ENCODE measurements around the gene PMAIP1. TPM values are rescaled to one million over a fixed set of nuclear protein-coding genes. Genes with fewer than 3 reads are reported as not detected.

Gene PMAIP1
- total and polyA plus RNA-seq, 2 of the 8 experiments (the other 6 are each of a cell fraction or from before 2014, with no cell fraction given): 51.7 to 84.1 TPM

GRCh38 chr18:59874166-59874565 lies 25.6 kb upstream of the PMAIP1 start:
- Histone ChIP-seq H3K9me3 (ENCODE audit: insufficient read depth in 2 of 2, low read depth in 1 of 2, low read length in 1 of 2) (no peaks in the 10 kb centered on the region), H3K9ac (replicated peaks in 1 of 4; ENCODE audit: extremely low read depth in 1 of 4, low read depth in 3 of 4, low read length in 3 of 4) (no peak overlapping the region), H2AK5ac (ENCODE audit: low read depth, low read length) (no peak overlapping the region), H3K79me2 (ENCODE audit: control insufficient read depth in 1 of 2, insufficient read depth in 2 of 2, low read length in 2 of 2) (no peaks in the 10 kb centered on the region), H3K14ac (ENCODE audit: insufficient read length) (no peak overlapping the region), H3K23ac (ENCODE audit: insufficient read length) (no peak overlapping the region), H4K8ac (ENCODE audit: extremely low read depth, insufficient read depth, low read length) (no peak overlapping the region), H3K23me2 (ENCODE audit: low read depth, low read length) (no peaks in the 10 kb centered on the region; the same call in 1 of the 2 replicates), H3K36me3 (ENCODE audit: control insufficient read depth in 2 of 4, insufficient read depth in 4 of 4, low read length in 3 of 4) (no peaks in the 10 kb centered on the region), H3K4me2 (ENCODE audit: insufficient read depth in 1 of 2, low read depth in 2 of 2, low read length in 2 of 2) (no peak overlapping the region), H3K27me3 (replicated peaks in 1 of 4; ENCODE audit: control insufficient read depth in 3 of 4, extremely low read depth in 1 of 4, insufficient read depth in 3 of 4, low read length in 3 of 4) (no peaks in the 10 kb centered on the region), H2BK12ac (ENCODE audit: low read depth, low read length) (no peak overlapping the region), H2BK5ac (ENCODE audit: low read depth, low read length) (no peak overlapping the region), H2BK20ac (ENCODE audit: low read length) (no peak overlapping the region), H3K4ac (replicated peaks; ENCODE audit: insufficient read length, low read depth, low read length) (no peak overlapping the region), H4K5ac (ENCODE audit: insufficient read length, low read depth, low read length) (no peak overlapping the region), H3K56ac (replicated peaks; ENCODE audit: insufficient read length, low read depth, low read length) (no peak overlapping the region), H2BK15ac (ENCODE audit: low read length) (no peak overlapping the region), H3K27ac (ENCODE audit: low read depth, low read length) (no peak overlapping the region), H3K79me1 (ENCODE audit: low read depth, low read length) (no peaks in the 10 kb centered on the region), H2AFZ (ENCODE audit: low read length) (no peak overlapping the region), H3K4me3 (ENCODE audit: extremely low read depth in 1 of 4, insufficient read depth in 2 of 4, low read depth in 3 of 4, low read length in 4 of 4) (no peak overlapping the region), H3K18ac (ENCODE audit: extremely low read depth, low read length) (no peak overlapping the region), H2BK120ac (replicated peaks; ENCODE audit: low read depth, low read length) (no peak overlapping the region), H3K4me1 (replicated peaks in 1 of 4; ENCODE audit: control insufficient read depth in 3 of 4, insufficient read depth in 4 of 4, low read length in 3 of 4) (peaks cover 0 to 7% (median 4%) of the 10 kb centered on the region in 4 experiments; a peak in 5 of 7 replicates), H4K20me1 (replicated peaks in 1 of 2; ENCODE audit: control insufficient read depth in 1 of 2, insufficient read depth in 2 of 2, low read length in 2 of 2) (no peaks in the 10 kb centered on the region), H4K91ac (replicated peaks; ENCODE audit: insufficient read length, low read length) (peak overlapping the region; percentile 15)
- ChIA-PET CTCF (ENCODE audit: partially characterized antibody) (interaction anchor here (0.8 to 1.2 kb wide), 4 partner anchors 9 to 25 kb away, joined by 3 to 4 read pairs (median 4); no protein-coding TSS in a partner anchor), POLR2A (ENCODE audit: partially characterized antibody) (interaction anchor here (3.1 to 8.7 kb wide), 2 partner anchors 10 to 26 kb away, joined by 9 to 82 read pairs; partner anchors contain the start of gene PMAIP1)
- WGBS, 2 experiments (ENCODE audit: extremely low coverage in 1 of 2, insufficient coverage in 1 of 2, insufficient read length in 1 of 2, insufficient replicate concordance in 2 of 2, low coverage in 1 of 2, low lambda C conversion rate in 2 of 2, missing lambda C conversion rate in 1 of 2): 89% methylated on average over 7 of the region's 7 CpGs; no CpG with 5 or more reads in 1 of the 2 experiments
- DNase-seq (ENCODE audit: low read depth in 1 of 2, low spot score in 2 of 2) (no peak), FAIRE-seq (no peak)
- TF ChIP-seq CTCF (IDR thresholded peaks at IDR 0.05; ENCODE audit: control extremely low read depth in 1 of 3, insufficient read depth in 1 of 3, low read depth in 1 of 3, low read length in 3 of 3) (no peak), BCL11A (IDR thresholded peaks at IDR 0.05; ENCODE audit: low read depth in 2 of 2, low read length in 2 of 2) (no peak), NRF1 (IDR thresholded peaks at IDR 0.05; ENCODE audit: low read depth, low read length) (no peak), BRCA1 (IDR thresholded peaks at IDR 0.05; ENCODE audit: low read depth, low read length) (no peak), TBP (IDR thresholded peaks at IDR 0.05; ENCODE audit: low read depth, low read length) (no peak), EGR1 (IDR thresholded peaks at IDR 0.05; ENCODE audit: borderline replicate concordance, low read depth, low read length) (no peak), JUN (IDR thresholded peaks at IDR 0.05; ENCODE audit: low read depth, low read length) (no peak), RAD21 (IDR thresholded peaks at IDR 0.05 in 1 of 2, conservative IDR thresholded peaks at IDR 0.05 in 1 of 2; ENCODE audit: low read depth in 2 of 2, low read length in 2 of 2) (no peak), POLR2AphosphoS5 (IDR thresholded peaks at IDR 0.05; ENCODE audit: low read depth, low read length) (no peak), PHF8 (conservative IDR thresholded peaks at IDR 0.05; ENCODE audit: low read depth, low read length) (no peak), SIN3A (conservative IDR thresholded peaks at IDR 0.05 in 1 of 2, IDR thresholded peaks at IDR 0.05 in 1 of 2; ENCODE audit: low read depth in 1 of 2, low read length in 2 of 2) (no peak)
